Activated B cell treated with CpG ODN at 0.5 μM for 24 hours (primary cell): Measurements from ENCODE around the gene TNFSF11. TPM values are rescaled to one million over a fixed set of nuclear protein-coding genes. Genes with fewer than 3 reads are reported as not detected.

Source experiments
- ATAC-seq: fragments of 200-7000 bp; cut with Tn5 transposase; one replicate; pipeline ENCODE4 v1.10.0; 2021; ENCODE audit warnings: low read depth, mild to moderate bottlenecking, moderate library complexity
- CTCF ChIA-PET: fragments of 350-600 bp; sonication (Branson Sonifier 250); formaldehyde crosslinking; loops from one replicate; lab custom pipeline; 2021; ENCODE audit warnings: antibody characterized with exemption; lab: Charles Lee
- POLR2A ChIA-PET: fragments of 350-600 bp; sonication (Branson Sonifier 250); formaldehyde crosslinking; loops from one replicate; lab custom pipeline; 2021; ENCODE audit warnings: antibody characterized with exemption; lab: Charles Lee
- DNase-seq: peaks from one replicate; pipeline ENCODE4 v3.0.0; 2022
- H3K27ac Mint-ChIP-seq: one replicate; pipeline ENCODE4 v1.8.0; 2020; ENCODE audit warnings: mixed read lengths
- H3K27me3 Mint-ChIP-seq: one replicate; pipeline ENCODE4 v1.8.0; 2021; ENCODE audit warnings: mixed read lengths
- H3K36me3 Mint-ChIP-seq: one replicate; pipeline ENCODE4 v1.8.0; 2021; ENCODE audit warnings: low read depth, mixed read lengths
- H3K4me1 Mint-ChIP-seq: one replicate; pipeline ENCODE4 v1.8.0; 2021; ENCODE audit warnings: mixed read lengths
- H3K4me3 Mint-ChIP-seq: one replicate; pipeline ENCODE4 v1.8.0; 2020; ENCODE audit warnings: mild to moderate bottlenecking, mixed read lengths
- H3K9me3 Mint-ChIP-seq: one replicate; pipeline ENCODE4 v1.8.0; 2020; ENCODE audit warnings: mixed read lengths
- CTCF ChIP-seq: fragments of 200-600 bp; IDR thresholded peaks from one replicate; pipeline ENCODE4 v1.8.0; 2022; ENCODE audit warnings: antibody characterized with exemption, mild to moderate bottlenecking
- intact Hi-C: fragments of 100-400 bp; cut with micrococcal nuclease; formaldehyde crosslinking; loops from one replicate; pipeline ENCODE4 v1.15.1; 2024
- total RNA-seq: library from RNA; stranded (reverse); gene quantifications from 2 replicates; pipeline ENCODE4 v1.2.3, GENCODE V29; 2022

The TNFSF11 gene
- total RNA-seq, 1 donor from 2014 or later: 0.60 TPM

GRCh38 chr13:42610649-42611048 lies 36.7 kb downstream of the TNFSF11 start:
- Mint-ChIP-seq H3K27ac (no peak overlapping the region), H3K27me3 (peaks cover 6% of the 10 kb centered on the region), H3K36me3 (no peaks in the 10 kb centered on the region), H3K9me3 (no peaks in the 10 kb centered on the region), H3K4me1 (no peaks in the 10 kb centered on the region), H3K4me3 (no peak overlapping the region)
- POLR2A ChIA-PET: interaction anchor here (0.7 kb wide), 1 partner anchor 8 kb away, joined by 3 read pairs; no protein-coding TSS in a partner anchor
- ATAC-seq (no peak), DNase-seq (no peak)
- intact Hi-C loops: no loop called here
- no peak for TF ChIP-seq CTCF
- CTCF ChIA-PET: interaction anchor here (1.8 kb wide), 1 partner anchor 16 kb away, joined by 5 read pairs; no protein-coding TSS in a partner anchor

- H3K27me3 Mint-ChIP-seq: peaks cover 6% of the 10 kb centered on the region
- H3K36me3 Mint-ChIP-seq: no peaks in the 10 kb centered on the region
- ChIA-PET POLR2A (interaction anchor here (0.6 kb wide), 1 partner anchor 488 kb away, joined by 3 read pairs; no protein-coding TSS in a partner anchor), CTCF (interaction anchor here (1.8 kb wide), 1 partner anchor 16 kb away, joined by 5 read pairs; no protein-coding TSS in a partner anchor)
- TF ChIP-seq CTCF: no peak
- no peak for DNase-seq
- no peaks in the 10 kb centered on the region for H3K9me3 Mint-ChIP-seq
- no peak for ATAC-seq
- no peak overlapping the region for H3K27ac Mint-ChIP-seq
- no peaks in the 10 kb centered on the region for H3K4me1 Mint-ChIP-seq
- intact Hi-C loops: no loop called here
- H3K4me3 Mint-ChIP-seq: no peak overlapping the region
Observed at GRCh38 chr13:42611086-42611779, 37.3 kb downstream of the TNFSF11 start.

DNA sequence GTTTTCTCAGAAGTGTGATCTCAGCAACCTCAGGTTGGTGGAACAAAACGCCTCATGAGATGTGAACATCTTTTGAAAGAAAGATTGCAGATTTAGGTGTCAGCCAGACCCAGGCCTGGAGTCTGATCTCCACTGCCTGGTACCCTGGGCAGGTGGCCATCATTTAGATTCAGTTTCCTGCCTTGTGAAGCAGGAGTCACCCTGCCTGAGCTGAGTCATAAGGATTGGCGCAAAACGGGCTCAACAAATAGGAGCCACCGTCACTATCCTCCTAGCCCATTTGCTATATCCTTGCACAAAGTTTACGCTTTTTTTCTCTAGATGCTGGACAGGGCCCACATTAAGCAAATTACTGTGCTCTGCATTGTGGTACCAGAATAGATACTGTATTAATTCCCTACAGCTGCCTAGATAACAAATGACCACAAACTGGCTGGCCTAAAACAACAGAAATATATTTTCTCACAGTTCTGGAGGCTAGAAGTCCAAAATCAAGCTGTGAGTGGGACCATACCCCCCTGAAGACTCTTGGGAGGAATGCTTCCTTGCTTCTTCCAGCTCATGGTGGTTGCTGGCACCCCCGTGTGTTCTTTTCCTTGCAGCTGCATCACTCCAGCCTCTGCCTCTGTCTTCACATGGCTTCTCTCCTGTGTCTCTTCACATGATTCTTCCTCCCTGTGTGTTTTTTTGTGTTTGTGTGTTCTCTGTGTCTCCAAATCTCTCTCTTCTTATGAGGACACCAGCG lies 38.2 kb downstream of the TNFSF11 start:
- Mint-ChIP-seq H3K4me1 (no peaks in the 10 kb centered on the region), H3K27me3 (peaks cover 4% of the 10 kb centered on the region), H3K4me3 (no peak overlapping the region), H3K27ac (no peak overlapping the region), H3K36me3 (no peaks in the 10 kb centered on the region), H3K9me3 (no peaks in the 10 kb centered on the region)
- no peak for TF ChIP-seq CTCF
- ChIA-PET POLR2A (no interaction called here), CTCF (interaction anchor here (1.8 kb wide), 1 partner anchor 17 kb away, joined by 5 read pairs; no protein-coding TSS in a partner anchor)
- intact Hi-C loops: no loop called here
- DNase-seq: no peak
- no peak for ATAC-seq

GRCh38 chr13:42614436-42615035 lies 40.6 kb downstream of the TNFSF11 start:
- DNase-seq (no peak), ATAC-seq (no peak)
- TF ChIP-seq CTCF: no peak
- no peaks in the 10 kb centered on the region for H3K36me3 Mint-ChIP-seq
- no peaks in the 10 kb centered on the region for H3K9me3 Mint-ChIP-seq
- H3K4me1 Mint-ChIP-seq: no peaks in the 10 kb centered on the region
- no peak overlapping the region for H3K27ac Mint-ChIP-seq
- H3K27me3 Mint-ChIP-seq: no peaks in the 10 kb centered on the region
- ChIA-PET CTCF (no interaction called here), POLR2A (no interaction called here)
- intact Hi-C loops: no loop called here
- no peak overlapping the region for H3K4me3 Mint-ChIP-seq

DNA sequence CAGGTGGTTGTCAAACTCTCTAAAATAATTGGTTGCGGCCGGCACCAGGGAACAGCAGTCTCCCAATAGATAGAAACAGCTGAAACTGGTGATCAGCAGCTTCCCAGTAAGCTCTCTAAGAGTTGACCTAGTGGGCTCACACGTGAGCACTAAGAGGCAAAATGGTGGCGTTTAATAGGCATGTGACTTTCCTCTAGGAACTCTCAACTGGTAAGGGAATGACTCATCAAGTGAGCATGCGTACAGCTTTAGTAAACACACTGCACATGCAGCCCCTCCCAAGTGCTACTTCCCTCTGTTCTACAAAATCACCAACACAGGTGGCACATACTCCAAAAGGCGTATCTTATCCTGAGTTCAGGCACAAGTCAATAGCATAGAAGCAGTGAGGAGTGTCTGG lies 41.7 kb downstream of the TNFSF11 start:
- no peak for TF ChIP-seq CTCF
- no peaks in the 10 kb centered on the region for H3K4me1 Mint-ChIP-seq
- ATAC-seq (no peak), DNase-seq (no peak)
- ChIA-PET CTCF (no interaction called here), POLR2A (no interaction called here)
- H3K27me3 Mint-ChIP-seq: no peaks in the 10 kb centered on the region
- no peak overlapping the region for H3K4me3 Mint-ChIP-seq
- intact Hi-C loops: no loop called here
- H3K27ac Mint-ChIP-seq: no peak overlapping the region
- no peaks in the 10 kb centered on the region for H3K9me3 Mint-ChIP-seq
- no peaks in the 10 kb centered on the region for H3K36me3 Mint-ChIP-seq
